HK-2 (cell line): ENCODE results near the gene REXO1.

ENCODE experiments used
- DNase-seq: peaks from one replicate; pipeline ENCODE4 v3.0.0-alpha.2; 2018; ENCODE audit not compliant: unreplicated experiment

Gene REXO1

GRCh38 chr19:1766800-1767352 lies 81.4 kb downstream of the REXO1 start:
- DNase-seq = no peak

- DNase-seq = no peak
Observed at GRCh38 chr19:1765904-1766799, 82.1 kb downstream of the REXO1 start.
